GM19035 (cell line): Measurements from ENCODE around the gene ASIC2.

Experiments
- ATAC-seq: cut with Tn5 transposase; IDR thresholded peaks from one replicate; pipeline ENCODE4 v1.9.1; 2021; ENCODE audit not compliant: unreplicated experiment

ASIC2 gene

GRCh38 chr17:33288954-33289353, 4.1 kb downstream of the ASIC2 start:
- ATAC-seq: no peak

- no peak for ATAC-seq
These were observed 5.9 kb downstream of the ASIC2 start for GRCh38 chr17:33287096-33287725.

GRCh38 chr17:33285413-33285812, 7.7 kb downstream of the ASIC2 start:
- no peak for ATAC-seq

GRCh38 chr17:33284022-33284421, 9.1 kb downstream of the ASIC2 start:
- ATAC-seq: no peak

- ATAC-seq: no peak
These were observed 12.7 kb downstream of the ASIC2 start for GRCh38 chr17:33280162-33280943.

GRCh38 chr17:33277436-33278100, 15.5 kb downstream of the ASIC2 start:
- no peak for ATAC-seq

GRCh38 chr17:33273743-33274410, 19.2 kb downstream of the ASIC2 start:
- ATAC-seq: no peak

GRCh38 chr17:33273271-33273670, 19.8 kb downstream of the ASIC2 start:
- no peak for ATAC-seq

GRCh38 chr17:33272438-33272837, 20.7 kb downstream of the ASIC2 start:
- ATAC-seq: no peak

- no peak for ATAC-seq
These were observed 23.6 kb downstream of the ASIC2 start for GRCh38 chr17:33269337-33270060.

GRCh38 chr17:33267851-33268548, 25.1 kb downstream of the ASIC2 start:
- ATAC-seq: no peak

GRCh38 chr17:33267271-33267790, 25.8 kb downstream of the ASIC2 start:
- no peak for ATAC-seq

- no peak for ATAC-seq
These were observed 26.5 kb downstream of the ASIC2 start for GRCh38 chr17:33266611-33267010.

- no peak for ATAC-seq
These were observed 27.0 kb downstream of the ASIC2 start for GRCh38 chr17:33266116-33266515.

GRCh38 chr17:33263396-33263795, 29.7 kb downstream of the ASIC2 start:
- no peak for ATAC-seq

GRCh38 chr17:33262266-33263123, 30.6 kb downstream of the ASIC2 start:
- ATAC-seq: no peak

GRCh38 chr17:33261820-33262219, 31.3 kb downstream of the ASIC2 start:
- ATAC-seq: no peak

GRCh38 chr17:33260638-33261037, 32.5 kb downstream of the ASIC2 start:
- ATAC-seq: no peak

GRCh38 chr17:33258296-33258695, 34.8 kb downstream of the ASIC2 start:
- ATAC-seq: no peak
